Measurements from ENCODE around the gene GNA14. TPM values are rescaled to one million over a fixed set of nuclear protein-coding genes. Genes with fewer than 3 reads are reported as not detected.

The GNA14 gene
- total RNA-seq, 1 experiment from 2014 or later, result 0.37 TPM

DNA sequence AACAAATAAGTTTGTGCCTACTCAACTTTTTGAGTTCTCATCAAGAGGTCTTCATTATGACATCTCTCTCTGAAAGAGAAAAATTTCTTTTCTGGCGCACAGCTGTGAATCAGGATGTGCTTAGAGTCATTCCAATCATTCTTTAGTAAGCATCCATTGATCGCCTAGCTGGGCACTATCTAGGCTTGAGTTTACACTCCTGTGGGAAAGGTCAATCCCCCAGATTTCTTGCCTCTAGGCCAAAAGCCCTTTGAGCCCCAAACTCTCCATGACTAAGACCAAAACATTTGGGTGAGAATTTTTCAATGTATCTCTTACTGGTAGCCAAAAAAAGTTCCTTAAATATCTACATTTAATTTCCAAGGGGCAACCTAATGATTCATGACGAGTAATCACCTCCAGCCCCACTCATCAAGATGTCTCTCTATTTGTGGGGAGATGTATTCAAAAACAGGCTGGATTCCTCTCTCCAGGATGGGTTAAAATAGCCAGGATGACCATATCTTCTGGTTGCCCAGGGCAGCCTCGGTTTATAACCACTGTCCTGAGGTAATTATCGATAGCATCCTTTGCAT lies 101.7 kb downstream of the GNA14 start:
- H3K4me1 ChIP-seq (ENCODE audit: insufficient read depth, low read length), result no peaks in the 10 kb centered on the region; the same call in 1 of the 2 replicates
- H3K18ac ChIP-seq (ENCODE audit: insufficient read length, low read depth, low read length), result no peak overlapping the region
- H3K27ac ChIP-seq (ENCODE audit: insufficient read length, low read depth, low read length), result no peak overlapping the region
- H3K9me3 Mint-ChIP-seq, result peaks cover 10 to 13% of the 10 kb centered on the region in 2 experiments
- H2AFZ ChIP-seq (ENCODE audit: low read length), result no peak overlapping the region
- no peak overlapping the region for H3K14ac ChIP-seq (ENCODE audit: insufficient read depth, low read length)
- no peak overlapping the region for H4K5ac ChIP-seq (ENCODE audit: insufficient read length, low read depth, low read length)
- no peaks in the 10 kb centered on the region for H3K27me3 Mint-ChIP-seq (ENCODE audit: low read depth)
- no peak overlapping the region for H2BK5ac ChIP-seq (ENCODE audit: insufficient read length, low read length)
- TF ChIP-seq, protein P1, sequence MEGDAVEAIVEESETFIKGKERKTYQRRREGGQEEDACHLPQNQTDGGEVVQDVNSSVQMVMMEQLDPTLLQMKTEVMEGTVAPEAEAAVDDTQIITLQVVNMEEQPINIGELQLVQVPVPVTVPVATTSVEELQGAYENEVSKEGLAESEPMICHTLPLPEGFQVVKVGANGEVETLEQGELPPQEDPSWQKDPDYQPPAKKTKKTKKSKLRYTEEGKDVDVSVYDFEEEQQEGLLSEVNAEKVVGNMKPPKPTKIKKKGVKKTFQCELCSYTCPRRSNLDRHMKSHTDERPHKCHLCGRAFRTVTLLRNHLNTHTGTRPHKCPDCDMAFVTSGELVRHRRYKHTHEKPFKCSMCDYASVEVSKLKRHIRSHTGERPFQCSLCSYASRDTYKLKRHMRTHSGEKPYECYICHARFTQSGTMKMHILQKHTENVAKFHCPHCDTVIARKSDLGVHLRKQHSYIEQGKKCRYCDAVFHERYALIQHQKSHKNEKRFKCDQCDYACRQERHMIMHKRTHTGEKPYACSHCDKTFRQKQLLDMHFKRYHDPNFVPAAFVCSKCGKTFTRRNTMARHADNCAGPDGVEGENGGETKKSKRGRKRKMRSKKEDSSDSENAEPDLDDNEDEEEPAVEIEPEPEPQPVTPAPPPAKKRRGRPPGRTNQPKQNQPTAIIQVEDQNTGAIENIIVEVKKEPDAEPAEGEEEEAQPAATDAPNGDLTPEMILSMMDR (conservative IDR thresholded peaks at IDR 0.05), result no peak
- no peaks in the 10 kb centered on the region for H3K23me2 ChIP-seq (ENCODE audit: insufficient read length, low read depth, low read length, poor library complexity, severe bottlenecking)
- no peak overlapping the region for H2BK12ac ChIP-seq (ENCODE audit: insufficient read length, low read depth, low read length)
- H2BK20ac ChIP-seq (ENCODE audit: low read depth, low read length, poor library complexity, severe bottlenecking), result no peak overlapping the region
- H3K79me2 ChIP-seq (ENCODE audit: insufficient read depth, low read length), result no peaks in the 10 kb centered on the region
- no peak overlapping the region for H3T11ph ChIP-seq (ENCODE audit: low read length)
- H3K36me3 Mint-ChIP-seq (ENCODE audit: insufficient read depth in 1 of 3, low read depth in 3 of 3), result peaks cover 3 to 16% (median 11%) of the 10 kb centered on the region in 3 experiments; a peak in 6 of 7 replicates
- H2AK5ac ChIP-seq (ENCODE audit: insufficient read length, low read length), result no peak overlapping the region
- no peak overlapping the region for H4K8ac ChIP-seq (replicated peaks; ENCODE audit: insufficient read length, low read depth, low read length)
- no peaks in the 10 kb centered on the region for H4K20me1 ChIP-seq (ENCODE audit: control insufficient read depth, insufficient read depth, insufficient read length)
- no peaks in the 10 kb centered on the region for H3K79me1 ChIP-seq (ENCODE audit: insufficient read depth, low read depth, low read length, poor library complexity, severe bottlenecking)
- no peak overlapping the region for H3K56ac ChIP-seq (ENCODE audit: insufficient read length, low read depth, low read length)
- DNase-seq, result no peak
- no peak overlapping the region for H3K4ac ChIP-seq (ENCODE audit: low read depth, low read length)
- H3K9ac ChIP-seq (ENCODE audit: extremely low read depth, insufficient read length, low read length), result no peak overlapping the region
- H3K27me3 ChIP-seq (ENCODE audit: insufficient read depth, low read length), result no peaks in the 10 kb centered on the region
- peaks cover 6 to 10% of the 10 kb centered on the region in 2 experiments for H3K4me1 Mint-ChIP-seq
- H3K27ac Mint-ChIP-seq, result no peak overlapping the region
- no peak overlapping the region for H2BK15ac ChIP-seq (ENCODE audit: low read depth, low read length)
- no peaks in the 10 kb centered on the region for H3K9me3 ChIP-seq (ENCODE audit: control insufficient read depth, low read depth, low read length)
- WGBS (ENCODE audit: extremely low coverage, insufficient read length, low lambda C conversion rate), result no CpG with 5 or more reads among the region's 5 CpGs
- H3K4me3 Mint-ChIP-seq, result no peak overlapping the region
- H3K23ac ChIP-seq (ENCODE audit: insufficient read length, low read depth, low read length), result no peak overlapping the region
- H4K91ac ChIP-seq (ENCODE audit: insufficient read length, low read depth, low read length), result no peak overlapping the region
- no peak overlapping the region for H2BK120ac ChIP-seq (ENCODE audit: low read depth, low read length, poor library complexity, severe bottlenecking)
- H3K4me2 ChIP-seq (ENCODE audit: insufficient read depth, insufficient read length, low read length), result no peak overlapping the region
